KOPT-K1 (cell line): ENCODE data around the gene GINS3.
"Not testable (repeated sequence)": the region's sequence is repeated elsewhere in the genome, so short reads cannot be mapped to it uniquely, and the experiment has no call there.

Source experiments
- H3K27ac ChIP-seq: fragments of 200-600 bp; sonication (generic); 2 replicates; pipeline ENCODE4 v1.5.1; 2016; ENCODE audit warnings: antibody characterized with exemption, mild to moderate bottlenecking, low read depth, low read length; ENCODE audit not compliant: poor library complexity, severe bottlenecking
- H3K36me3 ChIP-seq: fragments of 200-600 bp; sonication (generic); 2 replicates; pipeline ENCODE4 v1.5.1; 2017; ENCODE audit warnings: antibody characterized with exemption, mild to moderate bottlenecking, low read length, moderate library complexity; ENCODE audit not compliant: insufficient read depth
- H3K9me3 ChIP-seq: fragments of 200-600 bp; sonication (generic); 2 replicates; pipeline ENCODE4 v1.5.1; 2017; ENCODE audit warnings: antibody characterized with exemption, low read length, mild to moderate bottlenecking; ENCODE audit not compliant: insufficient read depth, poor library complexity, severe bottlenecking

GINS3 gene

DNA sequence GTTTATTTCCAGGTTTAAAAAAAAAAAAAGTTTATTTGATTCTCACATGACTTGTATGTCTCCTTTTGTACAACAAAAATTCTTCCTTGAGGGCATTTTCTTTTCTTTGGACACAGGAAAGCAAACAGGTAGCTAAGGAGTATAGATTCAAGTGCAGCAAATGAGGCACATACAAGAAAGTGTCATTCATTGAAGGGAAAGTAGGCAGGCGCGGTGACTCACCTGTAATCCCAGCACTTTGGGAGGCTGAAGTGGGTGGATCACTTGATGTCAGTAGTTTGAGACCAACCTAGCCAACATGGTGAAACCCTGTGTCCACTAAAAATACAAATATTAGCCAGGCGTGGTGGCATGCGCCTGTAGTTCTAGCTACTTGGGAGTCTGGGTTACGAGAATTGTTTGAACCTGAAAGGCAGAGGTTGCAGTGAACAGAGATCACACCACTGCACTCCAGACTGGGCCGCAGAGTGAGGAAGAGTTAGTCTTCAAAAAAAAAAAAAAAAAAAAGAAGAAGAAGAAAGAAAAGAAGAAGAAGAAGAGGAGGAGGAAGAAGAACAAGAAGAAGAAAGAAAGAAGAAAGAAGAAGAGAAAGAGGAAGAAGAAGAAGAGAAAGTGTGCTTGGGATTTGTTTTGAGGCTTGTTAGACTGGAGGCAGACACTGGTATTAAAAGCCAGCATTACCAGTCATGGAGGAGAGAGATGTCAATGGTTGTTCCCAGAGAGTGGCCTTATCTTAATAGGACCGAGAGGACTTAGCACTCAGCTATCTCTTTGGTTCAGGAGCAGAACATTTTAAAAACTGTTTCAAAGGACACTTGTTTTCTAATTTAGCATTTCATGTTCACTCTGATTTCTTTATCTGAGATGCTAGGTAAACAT lies 19.7 kb downstream of the GINS3 start:
- Histone ChIP-seq H3K27ac (no peak overlapping the region), H3K36me3 (no peaks in the 10 kb centered on the region), H3K9me3 (no peaks in the 10 kb centered on the region)

GRCh38 chr16:58412615-58412970 lies 20.3 kb downstream of the GINS3 start:
- H3K27ac ChIP-seq, H3K9me3 ChIP-seq, H3K36me3 ChIP-seq: not testable (repeated sequence)

DNA sequence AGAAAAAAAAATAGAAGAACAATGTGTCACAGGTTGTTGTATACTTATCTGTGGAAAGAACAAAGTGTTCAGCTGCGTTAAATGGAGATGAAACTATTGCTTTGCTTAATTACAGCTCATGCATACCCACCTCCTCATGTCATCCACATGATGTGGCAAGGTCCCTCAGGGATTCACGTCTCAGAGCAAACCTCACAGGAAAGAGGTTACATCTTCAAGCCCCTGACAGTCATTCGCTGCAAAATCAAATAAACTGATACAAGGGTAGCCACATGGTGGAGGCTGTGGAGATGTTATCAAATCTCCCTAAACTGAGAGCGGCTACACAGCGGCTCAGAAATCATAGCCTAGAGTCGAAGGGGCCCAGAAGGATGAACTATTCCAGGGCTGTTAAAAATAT lies 21.1 kb downstream of the GINS3 start:
- H3K27ac ChIP-seq, result no peak overlapping the region
- no peaks in the 10 kb centered on the region for H3K36me3 ChIP-seq
- H3K9me3 ChIP-seq, result no peaks in the 10 kb centered on the region

- Histone ChIP-seq H3K9me3 (no peaks in the 10 kb centered on the region), H3K27ac (no peak overlapping the region), H3K36me3 (no peaks in the 10 kb centered on the region)
These were observed 22.7 kb downstream of the GINS3 start for GRCh38 chr16:58415003-58415402.

- H3K9me3 ChIP-seq, H3K36me3 ChIP-seq, H3K27ac ChIP-seq: not testable (repeated sequence)
These were observed 23.7 kb downstream of the GINS3 start for GRCh38 chr16:58415961-58416360.

- Histone ChIP-seq H3K36me3 (no peaks in the 10 kb centered on the region), H3K27ac (no peak overlapping the region), H3K9me3 (no peaks in the 10 kb centered on the region)
These were observed 24.8 kb downstream of the GINS3 start for GRCh38 chr16:58417035-58417434.

DNA sequence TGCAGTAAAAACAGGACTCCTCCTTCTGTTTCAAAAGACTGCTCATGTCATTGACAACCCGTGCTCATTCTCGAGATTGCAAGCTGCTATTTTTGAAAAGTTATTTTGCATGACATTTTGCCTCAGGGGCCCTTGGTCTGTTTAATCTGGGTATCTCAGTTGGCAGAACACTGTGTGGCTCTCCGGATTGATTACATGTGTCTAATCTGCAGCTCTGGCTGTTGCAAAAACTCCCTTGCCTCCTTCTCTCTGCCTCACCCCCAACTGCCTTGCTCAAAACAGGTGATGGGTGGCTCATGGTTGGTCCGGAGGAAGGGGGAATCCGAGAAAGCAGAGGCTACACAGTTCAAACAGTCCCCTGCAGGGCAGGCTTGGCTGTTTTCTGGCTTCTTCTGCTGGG lies 25.3 kb downstream of the GINS3 start:
- Histone ChIP-seq H3K9me3 (no peaks in the 10 kb centered on the region), H3K27ac (no peak overlapping the region), H3K36me3 (no peaks in the 10 kb centered on the region)

- H3K27ac ChIP-seq, result no peak overlapping the region
- no peaks in the 10 kb centered on the region for H3K36me3 ChIP-seq
- H3K9me3 ChIP-seq, result no peaks in the 10 kb centered on the region
These were observed 25.8 kb downstream of the GINS3 start for GRCh38 chr16:58418026-58418425.

DNA sequence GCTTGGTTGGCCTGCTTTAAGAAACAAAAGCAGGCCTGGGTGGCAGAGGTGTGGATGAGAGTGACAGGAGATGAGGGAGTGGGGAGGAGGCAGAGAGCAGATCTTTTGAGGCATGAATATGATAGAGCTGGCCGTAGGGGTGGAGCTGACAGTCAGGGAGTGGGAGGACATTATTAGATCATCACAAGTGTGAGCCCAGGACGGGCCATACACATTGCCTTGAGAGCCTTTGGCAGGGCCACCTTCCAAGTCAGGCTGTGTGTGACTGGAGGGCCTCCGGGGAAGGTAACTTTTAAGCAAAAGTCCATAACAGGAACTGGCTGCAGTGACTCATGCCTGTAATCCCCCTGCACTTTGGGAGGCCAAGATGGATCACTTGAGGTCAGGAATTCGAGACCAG lies 26.3 kb downstream of the GINS3 start:
- no peak overlapping the region for H3K27ac ChIP-seq
- H3K36me3 ChIP-seq, result no peaks in the 10 kb centered on the region
- H3K9me3 ChIP-seq, result no peaks in the 10 kb centered on the region

DNA sequence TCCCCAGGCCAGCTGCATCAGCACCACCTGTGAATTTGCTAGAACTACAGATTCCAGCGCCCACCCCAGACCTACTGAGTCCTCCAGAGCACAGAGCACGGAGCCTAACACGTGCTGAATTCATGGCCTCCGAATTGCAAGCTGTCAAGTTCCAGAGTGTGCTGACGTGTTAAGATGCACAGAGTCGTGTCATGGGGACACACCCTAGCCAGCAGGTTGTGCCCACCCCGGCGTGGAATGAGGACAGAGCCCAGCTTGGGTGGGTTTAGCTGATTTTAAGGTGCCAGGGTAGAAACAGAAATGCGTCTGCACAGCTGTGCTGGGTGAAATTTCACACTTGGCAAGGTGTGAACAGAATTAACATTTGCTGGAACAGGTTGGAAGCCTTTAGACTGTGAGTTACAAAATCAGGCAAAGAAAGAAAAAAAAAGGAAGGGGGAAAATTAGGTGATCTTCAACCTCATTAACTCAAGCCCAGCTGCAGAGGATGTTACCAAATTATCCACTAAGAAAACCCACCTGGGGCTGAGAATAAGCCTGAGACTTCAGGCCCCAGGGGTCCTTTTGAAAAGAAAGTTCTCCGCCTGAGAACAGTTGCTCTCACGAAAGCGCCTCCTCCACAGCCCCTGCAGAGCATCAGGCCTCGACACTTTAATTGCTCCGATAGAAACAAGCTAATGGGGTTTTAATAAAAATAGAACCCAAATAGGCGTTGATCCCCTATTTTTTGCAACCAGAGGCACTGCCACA lies 27.1 kb downstream of the GINS3 start:
- H3K36me3 ChIP-seq, result no peaks in the 10 kb centered on the region
- H3K27ac ChIP-seq, result no peak overlapping the region
- no peaks in the 10 kb centered on the region for H3K9me3 ChIP-seq

GRCh38 chr16:58421059-58421458 lies 28.8 kb downstream of the GINS3 start:
- Histone ChIP-seq H3K9me3 (no peaks in the 10 kb centered on the region), H3K36me3 (no peaks in the 10 kb centered on the region), H3K27ac (no peak overlapping the region)

DNA sequence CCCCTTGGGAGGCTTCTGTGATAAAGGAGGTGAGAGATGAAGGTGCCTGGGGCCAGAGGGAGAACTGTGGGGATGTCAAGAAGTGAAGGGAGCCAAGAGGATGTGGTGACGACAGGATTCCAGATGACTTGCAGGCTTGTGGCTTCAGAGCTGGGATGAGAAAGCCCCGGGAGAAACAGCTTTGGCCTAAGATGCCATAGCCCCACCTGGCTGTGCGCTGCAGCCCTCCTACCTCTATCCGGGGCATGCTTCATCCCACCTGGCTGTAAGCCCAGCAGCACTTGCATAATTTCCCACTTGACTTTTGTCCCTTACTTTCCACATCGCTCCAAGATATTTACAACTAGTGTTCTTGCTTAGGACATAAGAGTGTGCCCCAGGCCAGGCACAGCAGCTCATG lies 29.3 kb downstream of the GINS3 start:
- Histone ChIP-seq H3K27ac (no peak overlapping the region), H3K9me3 (no peaks in the 10 kb centered on the region), H3K36me3 (no peaks in the 10 kb centered on the region)

- Histone ChIP-seq H3K9me3 (no peaks in the 10 kb centered on the region), H3K27ac (no peak overlapping the region)
These were observed 30.5 kb downstream of the GINS3 start for GRCh38 chr16:58422809-58423208.

GRCh38 chr16:58425245-58425644 lies 33.0 kb downstream of the GINS3 start:
- Histone ChIP-seq H3K36me3 (no peaks in the 10 kb centered on the region), H3K27ac (peak overlapping the region; percentile 43)

More at GRCh38 chr16:58422809-58423208, 30.5 kb downstream of the GINS3 start:
- H3K36me3 ChIP-seq, result no peaks in the 10 kb centered on the region

DNA sequence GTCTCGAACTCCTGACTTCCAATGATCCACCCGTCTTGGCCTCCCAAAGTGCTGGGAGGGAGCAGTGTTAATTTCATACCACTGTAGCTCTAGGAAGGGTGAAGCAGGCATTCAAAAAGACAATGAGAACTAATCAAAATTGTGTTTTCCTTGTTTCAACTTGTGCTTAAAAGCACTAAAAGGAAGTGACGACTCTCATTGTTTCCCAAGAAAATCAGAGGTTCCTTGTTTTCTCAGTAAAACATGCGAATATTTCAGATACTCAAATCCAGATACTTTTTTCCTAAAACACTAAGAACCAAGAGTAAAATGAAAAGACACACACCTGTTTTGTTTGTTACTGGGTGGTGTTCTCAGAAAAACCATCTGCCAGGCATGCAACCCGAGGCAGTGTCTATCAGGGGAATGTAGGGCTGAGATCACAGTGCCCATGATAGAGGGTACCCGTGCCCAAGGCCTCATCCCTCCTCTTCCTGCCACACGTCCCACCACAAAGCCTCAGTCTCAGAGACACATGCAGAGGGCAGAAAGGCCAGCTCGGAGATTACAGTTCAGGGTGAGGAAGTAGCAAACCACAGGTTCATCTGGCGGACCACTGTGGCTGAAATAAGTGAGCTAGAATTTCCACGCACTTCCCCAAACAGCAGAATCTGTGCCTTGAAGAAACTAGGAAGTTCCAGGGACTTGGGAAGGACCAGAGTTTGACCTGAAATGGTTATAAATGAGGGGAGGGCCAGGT lies 33.7 kb downstream of the GINS3 start:
- peak overlapping the region; percentile 43 for H3K27ac ChIP-seq
- H3K36me3 ChIP-seq, result no peaks in the 10 kb centered on the region

More at GRCh38 chr16:58425245-58425644, 33.0 kb downstream of the GINS3 start:
- H3K9me3 ChIP-seq, result no peaks in the 10 kb centered on the region

More for the DNA sequence above, 33.7 kb downstream of the GINS3 start:
- H3K9me3 ChIP-seq, result no peaks in the 10 kb centered on the region
